Anterior cingulate cortex (tissue), 58 donors: ENCODE data around the gene KCP.

ENCODE experiments used
- DNase-seq, 58 donors: peaks; one replicate each; lab custom pipeline; 2025; lab: John Stamatoyannopoulos, UW

Gene KCP

GRCh38 chr7:128843938-128844621, 66.4 kb downstream of the KCP start:
- no peak for DNase-seq

- DNase-seq: no peak
Measured at GRCh38 chr7:128842674-128843641, 67.6 kb downstream of the KCP start.

- peak in 6 of 58 donors; percentile 11 to 34 (median 20) for DNase-seq
Measured at GRCh38 chr7:128841921-128842673, 68.4 kb downstream of the KCP start.

GRCh38 chr7:128841171-128841690, 69.3 kb downstream of the KCP start:
- no peak for DNase-seq

- DNase-seq: no peak
Measured at GRCh38 chr7:128840326-128841170, 70.0 kb downstream of the KCP start.

GRCh38 chr7:128839751-128840177, 70.7 kb downstream of the KCP start:
- DNase-seq: no peak

- DNase-seq: peak in 4 of 58 donors; percentile 6 to 26 (median 20)
Measured at GRCh38 chr7:128838981-128839731, 71.4 kb downstream of the KCP start.

- DNase-seq: no peak
Measured at GRCh38 chr7:128838109-128838779, 72.3 kb downstream of the KCP start.

GRCh38 chr7:128837521-128837921, 73.0 kb downstream of the KCP start:
- no peak for DNase-seq

- DNase-seq: peak in 37 of 58 donors; percentile 9 to 78 (median 45)
Measured at GRCh38 chr7:128836729-128837348, 73.7 kb downstream of the KCP start.

GRCh38 chr7:128835790-128836641, 74.5 kb downstream of the KCP start:
- peak in 25 of 58 donors; percentile 15 to 69 (median 44) for DNase-seq

- DNase-seq: no peak
Measured at GRCh38 chr7:128835231-128835751, 75.2 kb downstream of the KCP start.

- peak in 1 of 58 donors; percentile 66 for DNase-seq
Measured at GRCh38 chr7:128833946-128834325, 76.6 kb downstream of the KCP start.

- peak in 54 of 58 donors; percentile 22 to 91 (median 64) for DNase-seq
Measured at GRCh38 chr7:128833148-128833945, 77.2 kb downstream of the KCP start.

GRCh38 chr7:128832880-128833147, 77.7 kb downstream of the KCP start:
- DNase-seq: peak in 4 of 58 donors; percentile 52 to 61 (median 57)
